ENCODE data around the gene SLC44A3. TPM values are rescaled to one million over a fixed set of nuclear protein-coding genes. Genes with fewer than 3 reads are reported as not detected.

The SLC44A3 gene
- total and polyA plus RNA-seq, 2 of the 4 experiments (the other 2 are of a cell fraction), result 0.31 to 0.54 TPM

DNA sequence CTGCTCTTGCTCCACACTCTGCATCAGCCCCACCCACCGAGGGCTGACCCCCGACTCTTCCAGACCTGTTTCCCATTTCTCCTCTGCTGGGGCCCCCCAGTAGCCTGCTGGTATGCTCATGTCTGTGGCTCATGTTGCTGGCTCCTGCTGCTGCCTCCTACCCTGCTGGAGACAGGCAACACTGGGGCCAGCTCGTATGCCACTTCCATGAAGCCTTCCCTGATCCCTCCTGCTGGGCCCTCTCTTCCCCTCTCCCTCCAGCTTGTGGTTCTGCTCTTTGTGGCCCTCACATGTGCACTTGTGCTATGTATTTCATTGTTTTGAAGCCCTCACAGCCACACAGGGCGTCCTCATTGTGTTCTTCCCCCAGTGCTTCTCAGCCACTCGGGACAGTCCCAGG is 66.2 kb downstream of the SLC44A3 start:
- no peak for TF ChIP-seq MXI1 (IDR thresholded peaks at IDR 0.05; ENCODE audit: borderline replicate concordance, low read depth, low read length)
- no peak for TF ChIP-seq NFE2L2 (IDR thresholded peaks at IDR 0.05; ENCODE audit: low read depth, low read length)
- TF ChIP-seq, protein P1, sequence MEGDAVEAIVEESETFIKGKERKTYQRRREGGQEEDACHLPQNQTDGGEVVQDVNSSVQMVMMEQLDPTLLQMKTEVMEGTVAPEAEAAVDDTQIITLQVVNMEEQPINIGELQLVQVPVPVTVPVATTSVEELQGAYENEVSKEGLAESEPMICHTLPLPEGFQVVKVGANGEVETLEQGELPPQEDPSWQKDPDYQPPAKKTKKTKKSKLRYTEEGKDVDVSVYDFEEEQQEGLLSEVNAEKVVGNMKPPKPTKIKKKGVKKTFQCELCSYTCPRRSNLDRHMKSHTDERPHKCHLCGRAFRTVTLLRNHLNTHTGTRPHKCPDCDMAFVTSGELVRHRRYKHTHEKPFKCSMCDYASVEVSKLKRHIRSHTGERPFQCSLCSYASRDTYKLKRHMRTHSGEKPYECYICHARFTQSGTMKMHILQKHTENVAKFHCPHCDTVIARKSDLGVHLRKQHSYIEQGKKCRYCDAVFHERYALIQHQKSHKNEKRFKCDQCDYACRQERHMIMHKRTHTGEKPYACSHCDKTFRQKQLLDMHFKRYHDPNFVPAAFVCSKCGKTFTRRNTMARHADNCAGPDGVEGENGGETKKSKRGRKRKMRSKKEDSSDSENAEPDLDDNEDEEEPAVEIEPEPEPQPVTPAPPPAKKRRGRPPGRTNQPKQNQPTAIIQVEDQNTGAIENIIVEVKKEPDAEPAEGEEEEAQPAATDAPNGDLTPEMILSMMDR (conservative IDR thresholded peaks at IDR 0.05; ENCODE audit: low read depth, low read length), result no peak
- no peak for TF ChIP-seq BHLHE40 (IDR thresholded peaks at IDR 0.05; ENCODE audit: low read depth, low read length)
- TF ChIP-seq, protein P2, sequence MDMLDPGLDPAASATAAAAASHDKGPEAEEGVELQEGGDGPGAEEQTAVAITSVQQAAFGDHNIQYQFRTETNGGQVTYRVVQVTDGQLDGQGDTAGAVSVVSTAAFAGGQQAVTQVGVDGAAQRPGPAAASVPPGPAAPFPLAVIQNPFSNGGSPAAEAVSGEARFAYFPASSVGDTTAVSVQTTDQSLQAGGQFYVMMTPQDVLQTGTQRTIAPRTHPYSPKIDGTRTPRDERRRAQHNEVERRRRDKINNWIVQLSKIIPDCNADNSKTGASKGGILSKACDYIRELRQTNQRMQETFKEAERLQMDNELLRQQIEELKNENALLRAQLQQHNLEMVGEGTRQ (IDR thresholded peaks at IDR 0.05; ENCODE audit: low read depth, low read length), result no peak
- TF ChIP-seq RCOR1 (IDR thresholded peaks at IDR 0.05; ENCODE audit: insufficient replicate concordance, low read length), result no peak
- no peak for TF ChIP-seq MAZ (IDR thresholded peaks at IDR 0.05; ENCODE audit: borderline replicate concordance, low read depth, low read length)
- TF ChIP-seq CHD1 (IDR thresholded peaks at IDR 0.05; ENCODE audit: low read depth, low read length), result no peak
- no peak for TF ChIP-seq POLR2A (IDR thresholded peaks at IDR 0.05; ENCODE audit: low read depth, low read length)
- no peak for TF ChIP-seq CEBPB (IDR thresholded peaks at IDR 0.05; ENCODE audit: low read depth, low read length)
- no peak for TF ChIP-seq MAFK (IDR thresholded peaks at IDR 0.05; ENCODE audit: low read depth, low read length)
- TF ChIP-seq FOS (IDR thresholded peaks at IDR 0.05; ENCODE audit: low read depth, low read length), result no peak
- TF ChIP-seq SMC3 (IDR thresholded peaks at IDR 0.05; ENCODE audit: low read depth, low read length), result no peak
- no peak for TF ChIP-seq RFX5 (IDR thresholded peaks at IDR 0.05; ENCODE audit: low read depth, low read length)
- TF ChIP-seq ELK1 (IDR thresholded peaks at IDR 0.05; ENCODE audit: borderline replicate concordance, low read depth, low read length), result no peak
- no peak for TF ChIP-seq RAD21 (IDR thresholded peaks at IDR 0.05; ENCODE audit: low read length)
- peaks cover 4% of the 10 kb centered on the region; the same call in 1 of the 2 replicates for H3K36me3 ChIP-seq (ENCODE audit: control insufficient read depth, insufficient read depth, low read length)
- no peak overlapping the region for H3K4ac ChIP-seq (ENCODE audit: low read depth, low read length)
- no peak overlapping the region for H3K18ac ChIP-seq (ENCODE audit: low read depth, low read length)
- no TSS peak for BruUV-seq (replicated peaks)
- H2BK15ac ChIP-seq (ENCODE audit: low read depth, low read length), result no peak overlapping the region
- ChIA-PET POLR2A (ENCODE audit: unreplicated experiment) (interaction anchor here (0.6 kb wide), 1 partner anchor 13 kb away, joined by 4 read pairs; no protein-coding TSS in a partner anchor), CTCF (no interaction called here)
- no peak overlapping the region for H2BK120ac ChIP-seq (ENCODE audit: low read depth, low read length)
- no peak overlapping the region for H2AK9ac ChIP-seq (replicated peaks; ENCODE audit: low read depth, low read length, poor library complexity)
- H3K4me1 ChIP-seq (ENCODE audit: control insufficient read depth, insufficient read depth, low read length), result peaks cover 8% of the 10 kb centered on the region
- H3K4me3 ChIP-seq (ENCODE audit: insufficient read depth, low read depth, low read length), result no peak overlapping the region
- in situ Hi-C loops (cut with MboI; ENCODE audit: low sequenced_read_pairs), result no loop called here
- H3K9me1 ChIP-seq (ENCODE audit: insufficient read depth, low read length), result peaks cover 16% of the 10 kb centered on the region
- H3K79me1 ChIP-seq (ENCODE audit: low read depth in 1 of 2, low read length in 2 of 2), result no peaks in the 10 kb centered on the region
- ATAC-seq (ENCODE audit: low read depth) (no peak), DNase-seq (no peak)
- dilution Hi-C loops (cut with HindIII; ENCODE audit: low sequenced_read_pairs, unreplicated experiment), result no loop called here
- no peak overlapping the region for H3K27ac ChIP-seq (ENCODE audit: insufficient read depth, low read length)
- no peak overlapping the region for H2BK20ac ChIP-seq (ENCODE audit: low read depth, low read length)
- no peak overlapping the region for H2AK5ac ChIP-seq (ENCODE audit: low read depth, low read length)
- no peak overlapping the region for H3K56ac ChIP-seq (ENCODE audit: extremely low read depth, insufficient read depth, low read length)
- H3K4me2 ChIP-seq (ENCODE audit: low read depth, low read length), result no peak overlapping the region
- intact Hi-C loops (cut with micrococcal nuclease), result no loop called here
- 78% methylated on average over 2 of the region's 5 CpGs; no CpG with 5 or more reads in 1 of the 2 experiments for WGBS, 2 experiments (ENCODE audit: extremely low coverage in 2 of 2, insufficient read length in 1 of 2)
- H4K20me1 ChIP-seq (ENCODE audit: insufficient read depth, low read length), result no peaks in the 10 kb centered on the region
- H3K9me3 ChIP-seq (ENCODE audit: control insufficient read depth, insufficient read depth, low read length), result no peaks in the 10 kb centered on the region
- H4K91ac ChIP-seq (ENCODE audit: insufficient read depth, low read depth, low read length), result no peak overlapping the region
- no peak overlapping the region for H3K23ac ChIP-seq (ENCODE audit: low read depth, low read length)
- H4K5ac ChIP-seq (ENCODE audit: low read depth, low read length), result no peak overlapping the region
- H3K14ac ChIP-seq (replicated peaks; ENCODE audit: low read depth, low read length), result no peak overlapping the region
- H3K27me3 ChIP-seq (ENCODE audit: control insufficient read depth, insufficient read depth, low read length), result no peaks in the 10 kb centered on the region
- no peak overlapping the region for H4K8ac ChIP-seq (ENCODE audit: low read depth in 2 of 2, low read length in 2 of 2)
- H3K9ac ChIP-seq (ENCODE audit: low read depth, low read length), result no peak overlapping the region
- H2AFZ ChIP-seq (replicated peaks; ENCODE audit: low read length, poor library complexity), result no peak overlapping the region
- H2BK5ac ChIP-seq (ENCODE audit: low read depth, low read length, poor library complexity, severe bottlenecking), result no peak overlapping the region

Measured in IMR-90 (cell line).